Midbrain (tissue), 1 donor: ENCODE data around the gene ZNF138.
"Not testable (repeated sequence)": the region's sequence is repeated elsewhere in the genome, so short reads cannot be mapped to it uniquely, and the experiment has no call there.

Experiments
- DNase-seq: peaks from one replicate; lab custom pipeline; 2025; lab: John Stamatoyannopoulos, UW

Gene ZNF138

GRCh38 chr7:64794171-64794844, at the start of gene ZNF138:
TSS of gene ZNF138 (plus strand) at chr7:64794428. CDS start at chr7:64794569, 141 bp downstream.
- DNase-seq = peak; percentile 97

GRCh38 chr7:64744680-64745079, 49.5 kb upstream of the ZNF138 start:
- DNase-seq = no peak

GRCh38 chr7:64747802-64748201, 46.4 kb upstream of the ZNF138 start:
- DNase-seq = no peak

GRCh38 chr7:64753032-64753431, 41.2 kb upstream of the ZNF138 start:
- no peak for DNase-seq

GRCh38 chr7:64755865-64756264, 38.4 kb upstream of the ZNF138 start:
- DNase-seq = no peak

GRCh38 chr7:64758151-64758550, 36.1 kb upstream of the ZNF138 start:
- no peak for DNase-seq

GRCh38 chr7:64768824-64769223, 25.4 kb upstream of the ZNF138 start:
- DNase-seq = no peak

- DNase-seq = no peak
Observed at GRCh38 chr7:64774204-64774842, 19.9 kb upstream of the ZNF138 start.

GRCh38 chr7:64775289-64775688, 18.9 kb upstream of the ZNF138 start:
- DNase-seq = no peak

GRCh38 chr7:64784842-64785241, 9.4 kb upstream of the ZNF138 start:
- not testable (repeated sequence) for DNase-seq

- no peak for DNase-seq
Observed at GRCh38 chr7:64787295-64787694, 6.9 kb upstream of the ZNF138 start.

- DNase-seq = not testable (repeated sequence)
Observed at GRCh38 chr7:64789241-64789640, 5.0 kb upstream of the ZNF138 start.

GRCh38 chr7:64793106-64793755, 997 bp upstream of the ZNF138 start:
- DNase-seq = no peak

GRCh38 chr7:64795176-64795575, 948 bp downstream of the ZNF138 start:
- no peak for DNase-seq

GRCh38 chr7:64799169-64799568, 4.9 kb downstream of the ZNF138 start:
- DNase-seq = not testable (repeated sequence)

GRCh38 chr7:64802699-64803098, 8.5 kb downstream of the ZNF138 start:
- no peak for DNase-seq

GRCh38 chr7:64807731-64808365, 13.6 kb downstream of the ZNF138 start:
- DNase-seq = no peak

- DNase-seq = no peak
Observed at GRCh38 chr7:64811767-64812166, 17.5 kb downstream of the ZNF138 start.

GRCh38 chr7:64830926-64831325, 36.7 kb downstream of the ZNF138 start:
- DNase-seq = no peak

GRCh38 chr7:64832136-64832535, 37.9 kb downstream of the ZNF138 start:
- DNase-seq = no peak

GRCh38 chr7:64834989-64835388, 40.8 kb downstream of the ZNF138 start:
- no peak for DNase-seq

- DNase-seq = not testable (repeated sequence)
Observed at GRCh38 chr7:64835856-64836255, 41.6 kb downstream of the ZNF138 start.

- DNase-seq = not testable (repeated sequence)
Observed at GRCh38 chr7:64838051-64838450, 43.8 kb downstream of the ZNF138 start.
